Stimulated activated naive CD8-positive, alpha-beta T cell treated with anti-CD3 and anti-CD28 coated beads, Interleukin-15, Interleukin-2, amounts not matched to agents 100 U/mL and 50 U/mL, for 24 hours (primary cell): ENCODE results near the gene PSD2.
A peak's percentile ranks its signal among the peaks of the same experiment; 100 is the strongest.

Experiments used
- ATAC-seq: fragments of 150-1000 bp; cut with Tn5 transposase; one replicate; pipeline ENCODE4 v1.10.0; 2021
- DNase-seq: peaks from one replicate; pipeline ENCODE4 v3.0.0; 2021

The PSD2 gene

DNA sequence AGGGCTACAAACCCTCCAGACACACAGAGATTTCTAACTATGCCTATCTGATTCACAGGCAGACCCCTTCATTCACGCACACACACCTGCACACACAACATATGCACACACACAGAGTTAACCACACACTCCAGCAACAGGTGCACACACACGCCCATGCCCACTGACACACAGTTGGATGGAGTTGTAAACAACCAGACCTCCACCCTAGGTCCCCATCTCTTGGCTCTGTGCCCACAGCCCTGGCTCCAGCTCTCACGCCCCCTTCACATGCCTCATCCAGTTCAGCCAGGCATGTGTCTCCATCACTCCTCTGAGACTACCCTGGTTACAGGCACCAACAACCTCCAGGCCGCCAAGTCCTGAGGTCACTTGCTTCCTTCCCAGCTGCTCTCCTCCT, 61.1 kb downstream of the PSD2 start:
- ATAC-seq, result no peak
- no peak for DNase-seq

- no peak for ATAC-seq
- DNase-seq, result no peak
These were observed 63.4 kb downstream of the PSD2 start for GRCh38 chr5:139859013-139859412.

GRCh38 chr5:139861021-139861888, 65.6 kb downstream of the PSD2 start:
- ATAC-seq (no peak), DNase-seq (no peak)

GRCh38 chr5:139861889-139862207, 66.2 kb downstream of the PSD2 start:
- DNase-seq, result no peak
- ATAC-seq, result no peak

GRCh38 chr5:139862313-139862712, 66.7 kb downstream of the PSD2 start:
- DNase-seq, result no peak
- peak; percentile 56 for ATAC-seq

- no peak for DNase-seq
These were observed 67.2 kb downstream of the PSD2 start for GRCh38 chr5:139862803-139863202.

DNA sequence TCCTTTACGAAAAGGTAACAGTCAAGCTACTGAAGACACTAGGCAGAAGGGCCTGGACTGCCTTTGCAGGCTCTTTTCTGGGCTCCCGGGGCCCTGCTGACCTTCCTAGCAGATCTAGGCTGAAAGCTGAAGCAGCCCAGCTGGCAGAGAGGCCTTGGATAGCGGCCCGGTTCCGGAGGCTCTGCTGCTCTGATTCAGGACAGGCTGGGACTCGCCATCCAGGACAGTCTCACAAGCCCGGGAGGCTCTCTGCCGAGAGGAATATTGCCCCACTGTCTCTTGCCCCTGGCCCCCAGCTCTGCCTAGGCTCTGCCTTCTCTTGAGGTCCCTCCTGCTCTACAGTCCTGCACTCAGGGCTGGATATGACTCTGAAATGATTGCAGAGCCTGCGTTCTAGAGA, 67.8 kb downstream of the PSD2 start:
- DNase-seq (no peak), ATAC-seq (no peak)

More at GRCh38 chr5:139862803-139863202, 67.2 kb downstream of the PSD2 start:
- no peak for ATAC-seq

DNA sequence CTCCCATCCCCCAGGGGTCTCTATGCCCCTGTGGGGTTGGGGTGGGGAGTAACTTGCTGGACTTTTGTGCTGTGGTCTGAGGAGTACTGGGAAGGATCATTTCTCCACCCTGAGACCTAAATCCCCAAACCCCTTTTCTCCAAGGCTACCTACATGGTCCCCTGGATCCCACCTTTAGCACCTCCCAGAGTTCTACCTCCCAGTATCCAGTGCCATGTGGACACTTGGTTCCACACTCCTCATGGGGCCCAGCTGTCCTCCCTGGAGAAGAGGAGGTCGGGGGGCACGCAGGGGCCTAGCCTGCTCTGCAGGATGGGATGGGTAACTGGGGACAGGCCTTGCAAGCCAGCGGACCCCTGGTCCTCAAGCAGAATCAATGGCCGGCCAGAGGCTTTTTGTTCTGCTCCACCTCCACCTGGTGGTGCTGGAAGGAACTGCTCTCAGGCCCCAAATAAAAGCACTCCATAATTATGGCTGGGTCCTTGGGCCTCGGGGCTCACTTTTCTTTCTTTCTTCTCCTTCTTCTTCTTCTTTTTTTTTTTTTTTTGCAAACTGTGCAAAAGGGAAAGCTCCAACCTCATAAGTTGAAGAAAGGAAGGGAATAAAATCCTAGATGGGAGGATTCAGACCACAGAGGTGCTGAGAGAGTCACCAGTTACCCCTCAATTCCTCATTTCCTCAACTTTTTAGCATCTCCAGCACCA, 68.4 kb downstream of the PSD2 start:
- DNase-seq (peak; percentile 68), ATAC-seq (no peak)

GRCh38 chr5:139864716-139865483, 69.3 kb downstream of the PSD2 start:
- DNase-seq (no peak), ATAC-seq (no peak)

GRCh38 chr5:139867109-139867508, 71.5 kb downstream of the PSD2 start:
- DNase-seq (no peak), ATAC-seq (no peak)

- DNase-seq (no peak), ATAC-seq (no peak)
These were observed 72.0 kb downstream of the PSD2 start for GRCh38 chr5:139867581-139867980.

DNA sequence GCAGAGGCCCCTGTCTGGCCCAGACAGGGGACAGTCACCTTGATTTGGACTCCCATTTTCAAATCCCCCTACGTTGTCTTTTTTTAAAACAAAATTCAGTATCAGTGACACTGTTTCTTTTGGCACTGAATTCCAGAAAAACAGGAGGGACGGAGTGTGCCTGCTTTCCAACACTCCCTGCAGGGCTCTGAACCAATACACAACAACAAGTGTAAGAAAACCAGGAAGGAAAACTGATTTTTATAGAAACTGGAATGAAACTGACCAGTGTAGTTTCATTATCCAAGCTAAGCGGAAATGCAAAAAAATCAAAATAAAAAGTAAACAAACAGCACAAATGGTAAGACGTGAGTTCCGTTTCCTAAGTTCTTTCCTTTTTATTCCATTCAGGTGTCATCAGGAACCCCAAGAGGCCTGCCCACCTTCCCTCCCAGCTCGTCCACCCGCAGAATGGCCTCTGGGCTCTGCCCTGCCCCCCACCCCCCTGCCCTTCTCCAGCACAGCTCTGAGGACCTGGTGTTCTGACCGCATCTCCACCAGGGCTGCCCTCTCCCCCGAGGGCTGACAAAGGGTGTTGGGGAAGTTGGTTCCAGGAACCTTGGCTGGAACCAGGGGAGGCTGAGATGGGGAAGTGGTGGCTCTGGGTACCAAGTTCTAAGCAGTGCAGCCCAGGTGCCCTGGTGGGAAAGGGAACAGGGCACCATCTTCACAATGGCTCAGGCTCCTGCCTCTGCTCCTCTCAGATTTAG, 73.6 kb downstream of the PSD2 start:
- no peak for ATAC-seq
- DNase-seq, result no peak

- no peak for DNase-seq
- ATAC-seq, result no peak
These were observed 75.1 kb downstream of the PSD2 start for GRCh38 chr5:139870677-139871076.

GRCh38 chr5:139871614-139872013, 76.0 kb downstream of the PSD2 start:
- ATAC-seq, result no peak
- DNase-seq, result no peak

DNA sequence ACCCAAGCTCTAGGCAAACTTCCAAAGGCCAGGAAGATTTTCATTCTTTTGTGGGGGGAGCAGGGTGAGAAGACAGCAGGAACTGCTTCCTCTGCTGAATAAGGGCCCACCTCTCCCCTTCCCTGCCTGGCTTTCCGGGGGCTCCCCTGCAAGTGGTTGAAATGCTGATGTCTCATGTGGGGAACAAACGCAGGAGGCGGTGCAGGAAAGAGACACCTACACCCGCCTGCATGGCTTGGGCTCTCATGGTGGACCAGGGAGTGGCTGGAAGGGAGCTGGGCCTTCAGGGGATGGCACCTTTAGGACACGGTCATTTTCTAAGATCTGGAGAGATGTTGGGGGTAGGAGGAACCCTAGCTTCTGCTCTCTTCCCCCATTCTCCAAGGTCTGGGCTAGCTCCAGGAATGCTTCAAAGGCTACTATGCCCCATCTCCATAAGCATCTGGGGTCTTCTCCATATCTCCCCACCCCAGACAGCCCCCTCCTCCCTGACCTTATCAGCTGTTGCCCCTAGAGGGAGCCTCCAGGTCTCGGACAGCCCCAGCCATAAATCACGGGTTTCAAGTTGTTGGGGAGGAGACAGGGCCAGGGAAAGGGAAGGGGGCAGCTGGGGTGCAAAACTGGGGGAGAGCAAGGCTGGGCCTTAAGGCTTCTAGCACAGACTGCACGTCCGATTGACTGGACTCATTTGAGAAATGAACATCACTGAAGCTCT, 76.6 kb downstream of the PSD2 start:
- DNase-seq (no peak), ATAC-seq (no peak)

GRCh38 chr5:139872851-139873794, 77.5 kb downstream of the PSD2 start:
- ATAC-seq (no peak), DNase-seq (no peak)

DNA sequence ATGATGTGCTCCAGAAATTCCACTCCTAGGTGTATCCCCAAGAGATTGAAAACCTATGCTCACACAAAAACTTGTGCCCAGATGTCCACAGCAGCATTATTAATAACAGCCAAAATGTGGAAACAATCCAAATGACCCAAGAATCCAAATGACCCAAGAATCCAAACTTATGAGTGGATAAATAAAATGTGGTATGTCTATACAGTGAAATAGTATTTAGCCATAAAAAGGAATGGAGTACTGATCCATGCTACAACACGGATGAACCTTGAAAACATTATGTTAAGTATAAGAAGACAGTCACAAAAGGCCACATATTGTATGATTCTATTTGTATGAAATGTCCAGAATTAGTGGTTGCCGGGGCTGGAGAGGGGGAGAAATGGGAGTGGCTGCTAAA, 80.3 kb downstream of the PSD2 start:
- ATAC-seq, result no peak
- DNase-seq, result no peak

DNA sequence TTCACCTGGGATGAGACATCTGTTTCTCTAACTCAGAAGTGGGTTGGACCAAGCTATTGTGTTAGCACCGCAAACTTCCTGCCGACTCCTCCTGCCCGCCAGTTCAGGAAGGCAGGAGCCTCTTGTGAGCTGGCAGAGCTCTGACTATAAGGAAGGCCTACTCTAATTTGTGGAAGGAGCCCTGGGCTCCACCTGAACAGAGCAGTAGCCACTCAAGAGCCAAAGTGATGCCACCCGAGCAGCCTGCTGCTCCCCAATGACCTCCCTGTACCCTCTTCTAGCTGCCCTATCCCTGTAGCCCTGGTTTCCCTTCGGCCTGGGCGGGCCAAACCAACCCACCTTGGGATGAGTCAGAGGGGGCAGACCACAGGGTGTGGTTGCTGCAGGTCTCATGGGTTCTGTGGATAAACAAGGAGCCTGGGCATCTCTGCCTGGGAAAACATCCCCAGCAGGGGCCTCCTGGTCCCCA, 81.6 kb downstream of the PSD2 start:
- DNase-seq (peak; percentile 16), ATAC-seq (no peak)

DNA sequence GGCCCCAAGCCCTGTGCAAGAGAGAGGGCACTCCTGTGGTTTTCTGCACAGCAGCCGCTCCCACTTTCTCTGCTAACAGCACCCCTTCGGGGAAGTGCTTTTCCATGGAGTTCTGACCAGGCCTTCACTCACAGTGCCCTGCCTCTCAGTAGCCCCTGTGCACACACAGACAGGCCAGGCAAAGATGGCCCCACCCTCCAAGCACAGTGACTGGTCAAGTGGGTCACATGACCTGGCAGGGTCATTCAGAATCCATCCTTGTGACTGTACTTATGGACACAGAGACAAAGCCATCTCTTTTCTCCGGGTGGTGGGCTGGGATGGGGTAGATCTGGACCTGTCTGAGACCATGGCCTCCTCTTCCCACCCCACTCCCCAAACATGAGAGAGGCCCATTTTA, 82.5 kb downstream of the PSD2 start:
- DNase-seq (no peak), ATAC-seq (no peak)

- no peak for ATAC-seq
- no peak for DNase-seq
These were observed 85.0 kb downstream of the PSD2 start for GRCh38 chr5:139880416-139881142.
